Loucy (cell line): ENCODE data around the gene CSNK1G2.

ENCODE experiments used
- H2AFZ ChIP-seq: fragments of 200-600 bp; sonication (generic); 2 replicates; pipeline ENCODE4 v1.6.0; 2016; ENCODE audit warnings: antibody characterized with exemption, mild to moderate bottlenecking, low read length, moderate library complexity
- H3F3A ChIP-seq: fragments of 200-600 bp; 2 replicates; pipeline ENCODE4 v1.6.0; 2016; ENCODE audit warnings: antibody characterized with exemption, low read depth, mild to moderate bottlenecking
- H3K27me3 ChIP-seq: fragments of 200-600 bp; sonication (generic); 2 replicates; pipeline ENCODE4 v1.6.1; 2014; ENCODE audit warnings: low read length, mild to moderate bottlenecking; ENCODE audit not compliant: insufficient read depth, poor library complexity, severe bottlenecking
- H3K36me3 ChIP-seq: fragments of 200-600 bp; sonication (generic); 2 replicates; pipeline ENCODE4 v1.6.1; 2016; ENCODE audit warnings: low read length; ENCODE audit not compliant: insufficient read depth
- H3K4me1 ChIP-seq: fragments of 200-600 bp; sonication (generic); 2 replicates; pipeline ENCODE4 v1.5.1; 2014; ENCODE audit warnings: low read length, mild to moderate bottlenecking; ENCODE audit not compliant: insufficient read depth, poor library complexity, severe bottlenecking
- H3K4me2 ChIP-seq: fragments of 200-600 bp; sonication (generic); 2 replicates; pipeline ENCODE4 v1.6.0; 2014; ENCODE audit warnings: antibody characterized with exemption, low read length, low read depth, mild to moderate bottlenecking; ENCODE audit not compliant: poor library complexity, severe bottlenecking
- H3K4me3 ChIP-seq: fragments of 200-600 bp; sonication (generic); 2 replicates; pipeline ENCODE4 v1.5.1; 2014; ENCODE audit warnings: low read length, mild to moderate bottlenecking, mixed read lengths; ENCODE audit not compliant: poor library complexity, severe bottlenecking
- H3K79me2 ChIP-seq: fragments of 200-600 bp; sonication (generic); 2 replicates; pipeline ENCODE4 v1.6.1; 2014; ENCODE audit warnings: low read length; ENCODE audit not compliant: insufficient read depth
- H3K9ac ChIP-seq: fragments of 200-600 bp; sonication (generic); 2 replicates; pipeline ENCODE4 v1.6.0; 2014; ENCODE audit warnings: mild to moderate bottlenecking, low read depth, low read length, moderate library complexity; ENCODE audit not compliant: poor library complexity, severe bottlenecking
- H3K9me2 ChIP-seq: fragments of 200-600 bp; sonication (generic); replicated peaks from 2 replicates; pipeline ENCODE4 v1.6.1; 2016; ENCODE audit warnings: low read depth, low read length, mixed read lengths
- H3K9me3 ChIP-seq: fragments of 200-600 bp; sonication (generic); 2 replicates; pipeline ENCODE4 v1.6.1; 2014; ENCODE audit warnings: mild to moderate bottlenecking, antibody characterized with exemption, low read length, low read depth; ENCODE audit not compliant: insufficient read depth
- H4K20me1 ChIP-seq: fragments of 200-600 bp; sonication (generic); 2 replicates; pipeline ENCODE4 v1.6.0; 2014; ENCODE audit warnings: antibody characterized with exemption, low read length, mild to moderate bottlenecking; ENCODE audit not compliant: insufficient read depth, poor library complexity, severe bottlenecking
- CTCF ChIP-seq: fragments of 200-600 bp; sonication (generic); conservative IDR thresholded peaks from 2 replicates; pipeline ENCODE4 v1.5.1; 2014; ENCODE audit warnings: mild to moderate bottlenecking, antibody characterized with exemption, low read length
- EZH2phosphoT487 ChIP-seq: fragments of 200-600 bp; IDR thresholded peaks from 2 replicates; pipeline ENCODE4 v1.6.1; 2018; ENCODE audit warnings: antibody characterized with exemption, mild to moderate bottlenecking, moderate library complexity, borderline replicate concordance

CSNK1G2 gene

GRCh38 chr19:1970806-1971502, 30.0 kb downstream of the CSNK1G2 start:
- Histone ChIP-seq H3K4me3 (no peak overlapping the region), H3K9me3 (no peaks in the 10 kb centered on the region), H3K4me1 (no peaks in the 10 kb centered on the region), H3F3A (no peaks in the 10 kb centered on the region), H4K20me1 (peaks cover 29% of the 10 kb centered on the region), H3K4me2 (no peak overlapping the region), H3K9ac (no peak overlapping the region), H3K9me2 (no peaks in the 10 kb centered on the region), H2AFZ (no peak overlapping the region), H3K27me3 (no peaks in the 10 kb centered on the region), H3K79me2 (peaks cover 60% of the 10 kb centered on the region; the same call in 1 of the 2 replicates), H3K36me3 (peaks cover 40% of the 10 kb centered on the region; the same call in 1 of the 2 replicates)
- TF ChIP-seq EZH2phosphoT487, result no peak
- no peak for TF ChIP-seq CTCF

DNA sequence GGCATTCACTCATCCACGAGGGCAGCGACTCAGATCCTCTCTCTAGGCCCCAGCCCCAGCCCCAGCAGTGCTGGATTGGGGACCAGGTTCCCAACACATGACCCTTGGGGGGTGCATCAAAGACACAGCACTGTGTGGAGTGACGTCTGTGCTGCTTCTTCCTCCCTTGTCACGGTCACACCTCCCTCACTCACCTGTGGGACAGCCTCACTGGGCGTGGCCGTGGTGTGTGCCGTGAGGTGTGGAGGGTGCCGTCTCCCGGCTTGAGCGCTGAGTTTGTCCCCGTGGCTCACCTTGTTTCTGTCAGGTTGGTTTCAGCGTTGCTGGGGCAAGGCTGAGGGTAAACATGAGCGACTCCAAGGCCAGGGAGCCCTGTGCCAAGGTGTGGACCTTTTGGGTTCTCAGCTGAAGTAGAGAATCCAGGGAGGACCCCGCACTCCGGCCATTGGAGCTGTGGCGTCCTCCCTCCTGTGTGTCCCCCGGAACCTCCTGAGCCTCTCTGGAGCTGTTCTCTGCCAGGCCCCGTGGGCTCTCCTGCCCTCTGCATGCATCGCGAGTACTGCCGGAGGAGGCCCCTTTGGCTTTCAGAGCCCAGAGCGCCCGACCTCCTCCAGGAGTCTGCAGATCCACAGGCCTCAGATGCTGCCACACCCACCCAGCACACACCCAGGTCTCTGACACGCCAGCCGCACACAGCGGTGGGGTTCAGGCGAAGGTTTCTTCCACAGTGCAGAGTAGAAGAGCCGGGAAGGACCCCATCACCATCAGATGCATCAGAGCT, 33.6 kb downstream of the CSNK1G2 start:
- no peak overlapping the region for H3K4me2 ChIP-seq
- peaks cover 18% of the 10 kb centered on the region for H4K20me1 ChIP-seq
- no peaks in the 10 kb centered on the region for H3K4me1 ChIP-seq

GRCh38 chr19:1975162-1975480, 34.1 kb downstream of the CSNK1G2 start:
- H3K9me2 ChIP-seq, result no peaks in the 10 kb centered on the region
- no peak overlapping the region for H3K4me2 ChIP-seq
- peaks cover 49% of the 10 kb centered on the region; the same call in 1 of the 2 replicates for H3K79me2 ChIP-seq
- H4K20me1 ChIP-seq, result peaks cover 18% of the 10 kb centered on the region
- no peak for TF ChIP-seq EZH2phosphoT487
- no peak for TF ChIP-seq CTCF
- no peaks in the 10 kb centered on the region for H3K27me3 ChIP-seq
- H3F3A ChIP-seq, result no peaks in the 10 kb centered on the region
- H3K9me3 ChIP-seq, result no peaks in the 10 kb centered on the region
- no peak overlapping the region for H3K4me3 ChIP-seq
- no peaks in the 10 kb centered on the region for H3K4me1 ChIP-seq
- H2AFZ ChIP-seq, result no peak overlapping the region
- peaks cover 48% of the 10 kb centered on the region; the same call in 1 of the 2 replicates for H3K36me3 ChIP-seq
- no peak overlapping the region for H3K9ac ChIP-seq

More for the DNA sequence above, 33.6 kb downstream of the CSNK1G2 start:
- Histone ChIP-seq H3K36me3 (peaks cover 48% of the 10 kb centered on the region; the same call in 1 of the 2 replicates), H3K4me3 (no peak overlapping the region), H2AFZ (no peak overlapping the region), H3K9me2 (no peaks in the 10 kb centered on the region), H3F3A (no peaks in the 10 kb centered on the region), H3K9me3 (no peaks in the 10 kb centered on the region), H3K27me3 (no peaks in the 10 kb centered on the region), H3K79me2 (peaks cover 54% of the 10 kb centered on the region; the same call in 1 of the 2 replicates), H3K9ac (no peak overlapping the region)
- TF ChIP-seq CTCF (no peak), EZH2phosphoT487 (no peak)
